K562 (cell line): ENCODE measurements around the gene DAB1.

Experiments
- CBX2 ChIP-seq: fragments of 200-600 bp; sonication (generic); IDR thresholded peaks from one replicate; pipeline ENCODE4 v1.6.1; 2012; ENCODE audit warnings: mild to moderate bottlenecking, low read length, inconsistent platforms; ENCODE audit not compliant: insufficient read depth, poor library complexity, severe bottlenecking
- CEBPG ChIP-seq, 3 experiments: fragments of 200-800 bp in 1 of 3; sonication (Bioruptor generic) in 1 of 3; sonication (generic) in 1 of 3; formaldehyde crosslinking in 1 of 3; IDR thresholded peaks in 2 of 3; conservative IDR thresholded peaks in 1 of 3; 2 replicates each; pipeline versions ENCODE4 v1.6.1 to v1.8.0; 2016 to 2022; ENCODE audit warnings: missing compliant biosample characterization in 2 of 3, missing genetic modification characterization in 2 of 3, mild to moderate bottlenecking in 1 of 3, missing genetic modification reagents in 1 of 3
- COPS2 ChIP-seq: fragments of 450-650 bp; conservative IDR thresholded peaks from 2 replicates; pipeline ENCODE4 v1.6.1; 2016; ENCODE audit warnings: mild to moderate bottlenecking, moderate library complexity
- CREM ChIP-seq: IDR thresholded peaks from 2 replicates; pipeline ENCODE4 v1.6.1; 2014; ENCODE audit warnings: antibody characterized with exemption, low read depth
- CTCF ChIP-seq, 3 experiments: IDR thresholded peaks in 2 of 3; conservative IDR thresholded peaks in 1 of 3; 2 replicates each; pipeline ENCODE4 v1.5.1; 2011 to 2012; ENCODE audit warnings: low read length in 3 of 3, mild to moderate bottlenecking in 3 of 3, control low read depth in 2 of 3, improper control_type of control experiment in 1 of 3, inconsistent platforms in 1 of 3, low read depth in 1 of 3, mixed read lengths in 1 of 3, moderate library complexity in 1 of 3; ENCODE audit not compliant: insufficient read depth in 2 of 3
- MTA1 ChIP-seq: fragments of 450-650 bp; IDR thresholded peaks from 2 replicates; pipeline ENCODE4 v1.6.1; 2017; ENCODE audit warnings: borderline replicate concordance
- TOE1 ChIP-seq, 2 experiments: fragments of 450-650 bp in 1 of 2; sonication (generic) in 1 of 2; formaldehyde crosslinking in 1 of 2; IDR thresholded peaks; 2 replicates each; pipeline versions ENCODE4 v1.7.1 to v1.8.0; 2016 to 2022; ENCODE audit warnings: borderline replicate concordance in 2 of 2, mild to moderate bottlenecking in 2 of 2, antibody characterized with exemption in 1 of 2, inconsistent platforms in 1 of 2, low read depth in 1 of 2, missing genetic modification reagents in 1 of 2, moderate library complexity in 1 of 2
- TRIM24 ChIP-seq, 2 experiments: fragments of 450-650 bp; IDR thresholded peaks; 2 replicates each; pipeline ENCODE4 v1.6.1; 2016
- ZNF263 ChIP-seq: sonication (generic); formaldehyde crosslinking; IDR thresholded peaks from 2 replicates; pipeline ENCODE4 v1.8.0; 2022; ENCODE audit warnings: mild to moderate bottlenecking, missing genetic modification reagents, borderline replicate concordance
- ZNF431 ChIP-seq: sonication (generic); formaldehyde crosslinking; IDR thresholded peaks from 2 replicates; pipeline ENCODE4 v1.8.0; 2022; ENCODE audit warnings: mild to moderate bottlenecking, missing genetic modification reagents
- ZNF740 ChIP-seq, 3 experiments: fragments of 200-800 bp in 1 of 3; sonication (Bioruptor generic) in 1 of 3; sonication (generic) in 1 of 3; formaldehyde crosslinking in 1 of 3; IDR thresholded peaks; 2 replicates each; pipeline versions ENCODE4 v1.6.1 to v1.8.0; 2016 to 2022; ENCODE audit warnings: mild to moderate bottlenecking in 2 of 3, missing compliant biosample characterization in 2 of 3, missing genetic modification characterization in 2 of 3, missing genetic modification reagents in 1 of 3
- ZNF76 ChIP-seq: fragments of 250-450 bp; sonication (Bioruptor Pico); IDR thresholded peaks from 2 replicates; pipeline ENCODE4 v1.4.0; 2020; ENCODE audit warnings: mild to moderate bottlenecking, moderate library complexity, borderline replicate concordance
- TF ChIP-seq, protein P1 (sequence below), 2 experiments: IDR thresholded peaks in 1 of 2; conservative IDR thresholded peaks in 1 of 2; 2 replicates each; pipeline ENCODE4 v1.6.1; 2016; ENCODE audit warnings: low read depth in 2 of 2, mild to moderate bottlenecking in 1 of 2, missing compliant biosample characterization in 1 of 2, missing genetic modification characterization in 1 of 2, moderate library complexity in 1 of 2
- TF ChIP-seq, protein P2 (sequence below): sonication (generic); formaldehyde crosslinking; IDR thresholded peaks from 2 replicates; pipeline ENCODE4 v1.8.0; 2023; ENCODE audit warnings: mild to moderate bottlenecking, missing genetic modification reagents

DNA sequence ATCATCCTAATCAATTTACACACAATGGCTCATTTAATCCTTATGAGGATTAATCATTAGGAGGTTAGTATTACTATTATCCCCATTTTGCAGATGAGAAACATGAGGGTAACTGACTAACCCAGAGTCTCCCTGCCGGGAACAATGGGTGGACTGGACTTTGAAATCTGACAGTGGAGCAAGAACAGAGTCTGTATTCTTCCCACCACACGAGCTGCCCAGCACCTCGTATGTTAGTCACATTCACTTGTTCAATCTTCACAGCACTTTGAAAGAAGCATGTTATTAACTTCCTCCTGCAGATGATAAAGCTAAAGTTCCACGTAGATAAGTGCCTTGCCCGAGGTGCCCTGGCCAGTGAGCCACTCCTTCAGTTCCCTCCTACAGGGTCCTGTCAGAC lies 470.5 kb downstream of the DAB1 start:
- TF ChIP-seq CEBPG (CRISPR knock-in tag; IDR thresholded peaks at IDR 0.05): no peak
- no peak for TF ChIP-seq CEBPG (tag; conservative IDR thresholded peaks at IDR 0.05 in 1 of 2, IDR thresholded peaks at IDR 0.05 in 1 of 2)
- TF ChIP-seq, protein P1, sequence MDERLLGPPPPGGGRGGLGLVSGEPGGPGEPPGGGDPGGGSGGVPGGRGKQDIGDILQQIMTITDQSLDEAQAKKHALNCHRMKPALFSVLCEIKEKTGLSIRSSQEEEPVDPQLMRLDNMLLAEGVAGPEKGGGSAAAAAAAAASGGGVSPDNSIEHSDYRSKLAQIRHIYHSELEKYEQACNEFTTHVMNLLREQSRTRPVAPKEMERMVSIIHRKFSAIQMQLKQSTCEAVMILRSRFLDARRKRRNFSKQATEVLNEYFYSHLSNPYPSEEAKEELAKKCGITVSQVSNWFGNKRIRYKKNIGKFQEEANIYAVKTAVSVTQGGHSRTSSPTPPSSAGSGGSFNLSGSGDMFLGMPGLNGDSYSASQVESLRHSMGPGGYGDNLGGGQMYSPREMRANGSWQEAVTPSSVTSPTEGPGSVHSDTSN (CRISPR knock-in tag; IDR thresholded peaks at IDR 0.05; ENCODE audit: low read depth): no peak
- TF ChIP-seq, protein P1 (tag; conservative IDR thresholded peaks at IDR 0.05; ENCODE audit: low read depth): no peak
- TF ChIP-seq ZNF431 (CRISPR knock-in tag): no peak
- TF ChIP-seq CREM: no peak
- TF ChIP-seq CBX2: no peak
- no peak for TF ChIP-seq TOE1 (IDR thresholded peaks at IDR 0.05; ENCODE audit: borderline replicate concordance)
- TF ChIP-seq TOE1 (CRISPR knock-in tag; IDR thresholded peaks at IDR 0.05; ENCODE audit: borderline replicate concordance, low read depth): no peak
- TF ChIP-seq COPS2: no peak
- no peak for TF ChIP-seq ZNF263
- TF ChIP-seq ZNF740 (CRISPR knock-in tag; IDR thresholded peaks at IDR 0.05): no peak
- TF ChIP-seq ZNF740 (tag; IDR thresholded peaks at IDR 0.05): no peak
- TF ChIP-seq TRIM24 (IDR thresholded peaks at IDR 0.05): no peak
- no peak for TF ChIP-seq CTCF (IDR thresholded peaks at IDR 0.05 in 2 of 3, conservative IDR thresholded peaks at IDR 0.05 in 1 of 3; ENCODE audit: insufficient read depth in 2 of 3, low read depth in 1 of 3, low read length in 3 of 3)
- no peak for TF ChIP-seq MTA1
- no peak for TF ChIP-seq ZNF76
- TF ChIP-seq, protein P2, sequence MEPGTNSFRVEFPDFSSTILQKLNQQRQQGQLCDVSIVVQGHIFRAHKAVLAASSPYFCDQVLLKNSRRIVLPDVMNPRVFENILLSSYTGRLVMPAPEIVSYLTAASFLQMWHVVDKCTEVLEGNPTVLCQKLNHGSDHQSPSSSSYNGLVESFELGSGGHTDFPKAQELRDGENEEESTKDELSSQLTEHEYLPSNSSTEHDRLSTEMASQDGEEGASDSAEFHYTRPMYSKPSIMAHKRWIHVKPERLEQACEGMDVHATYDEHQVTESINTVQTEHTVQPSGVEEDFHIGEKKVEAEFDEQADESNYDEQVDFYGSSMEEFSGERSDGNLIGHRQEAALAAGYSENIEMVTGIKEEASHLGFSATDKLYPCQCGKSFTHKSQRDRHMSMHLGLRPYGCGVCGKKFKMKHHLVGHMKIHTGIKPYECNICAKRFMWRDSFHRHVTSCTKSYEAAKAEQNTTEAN (CRISPR knock-in tag): no peak
